Kasumi-1 (cell line): ENCODE measurements around the gene KRT80.

Experiments
- DNase-seq, 2 experiments: peaks; one replicate each; lab custom pipeline; 2025; lab: John Stamatoyannopoulos, UW

Gene KRT80

DNA sequence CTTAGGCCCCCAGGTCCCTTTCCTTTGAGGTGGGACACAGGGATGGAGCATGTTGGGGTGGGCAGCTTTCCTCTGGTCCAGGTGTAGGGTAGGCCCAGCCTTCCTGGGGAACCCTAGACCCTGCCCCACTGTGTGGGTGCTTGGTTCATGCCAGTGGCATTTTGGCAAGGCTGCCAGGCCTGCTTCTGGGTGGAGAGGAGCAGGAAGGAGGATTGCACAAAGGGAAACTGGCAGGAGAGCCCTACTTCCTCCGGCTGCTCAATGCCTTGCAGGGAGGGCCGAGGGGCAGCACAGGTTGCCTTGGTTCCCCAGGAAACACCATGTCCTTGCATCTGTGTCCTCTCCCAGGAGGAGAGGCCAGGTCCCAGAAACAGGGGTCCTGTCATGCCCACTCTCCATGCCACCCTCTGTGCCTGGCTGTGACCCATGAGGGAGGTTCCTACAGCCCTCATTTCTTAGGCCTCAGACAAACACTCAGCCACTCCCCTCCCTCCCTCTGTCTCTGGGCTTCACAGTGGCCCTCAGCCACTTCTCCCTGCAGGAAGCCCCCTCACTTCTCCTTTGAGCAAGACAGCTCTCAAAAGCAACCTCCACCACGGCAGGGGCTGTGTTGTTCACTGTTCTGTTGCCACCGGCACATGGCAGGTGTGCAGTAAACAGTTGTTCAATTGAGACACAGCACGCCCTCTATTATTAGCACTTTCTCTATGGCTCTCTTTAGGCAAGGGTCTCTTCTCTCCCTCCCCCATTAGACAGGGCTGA is 6.8 kb upstream of the KRT80 start:
- DNase-seq, result peak; percentile 92

DNA sequence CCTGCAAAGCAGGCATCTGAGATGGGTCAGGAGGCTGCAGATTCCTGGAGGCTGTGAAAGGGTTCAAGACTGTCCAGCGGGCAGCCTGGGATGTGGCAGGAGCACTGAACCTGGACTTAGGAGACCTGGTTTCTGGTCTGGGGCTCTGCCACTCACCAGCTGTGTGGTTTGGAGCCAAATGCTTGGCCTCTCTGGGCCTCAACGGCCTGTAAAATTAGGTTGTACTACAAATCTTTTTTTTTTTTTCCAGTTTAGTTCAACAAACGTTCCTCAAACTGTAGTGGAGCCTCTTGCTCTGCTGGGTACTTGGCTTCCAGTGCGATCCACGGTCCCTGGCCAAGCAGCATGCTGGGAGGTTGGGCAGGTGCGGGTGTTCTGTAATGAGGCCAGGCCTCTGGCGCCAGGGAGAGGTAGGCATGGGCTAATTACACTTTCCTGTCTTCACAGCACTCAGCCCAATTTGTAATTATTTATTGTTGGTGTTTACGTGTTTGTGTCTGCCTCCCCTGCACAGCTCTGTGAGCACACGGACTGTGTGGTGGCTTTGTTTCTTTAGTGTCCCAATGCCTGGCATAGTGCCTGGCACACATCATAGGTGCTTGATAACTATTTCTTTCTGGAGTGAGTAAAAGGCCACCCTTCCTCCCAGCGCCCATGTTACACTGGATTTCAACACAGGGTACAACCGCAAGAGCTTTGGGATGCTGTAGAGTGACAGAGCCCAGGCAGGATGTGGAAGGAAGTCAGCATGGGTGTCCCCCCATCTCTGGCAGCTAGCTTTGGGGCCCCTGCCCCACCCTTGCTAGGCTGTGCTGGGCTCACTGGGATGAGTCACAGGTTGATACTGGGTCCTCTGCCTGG is 5.8 kb upstream of the KRT80 start:
- peak; percentile 93 to 96 for DNase-seq

DNA sequence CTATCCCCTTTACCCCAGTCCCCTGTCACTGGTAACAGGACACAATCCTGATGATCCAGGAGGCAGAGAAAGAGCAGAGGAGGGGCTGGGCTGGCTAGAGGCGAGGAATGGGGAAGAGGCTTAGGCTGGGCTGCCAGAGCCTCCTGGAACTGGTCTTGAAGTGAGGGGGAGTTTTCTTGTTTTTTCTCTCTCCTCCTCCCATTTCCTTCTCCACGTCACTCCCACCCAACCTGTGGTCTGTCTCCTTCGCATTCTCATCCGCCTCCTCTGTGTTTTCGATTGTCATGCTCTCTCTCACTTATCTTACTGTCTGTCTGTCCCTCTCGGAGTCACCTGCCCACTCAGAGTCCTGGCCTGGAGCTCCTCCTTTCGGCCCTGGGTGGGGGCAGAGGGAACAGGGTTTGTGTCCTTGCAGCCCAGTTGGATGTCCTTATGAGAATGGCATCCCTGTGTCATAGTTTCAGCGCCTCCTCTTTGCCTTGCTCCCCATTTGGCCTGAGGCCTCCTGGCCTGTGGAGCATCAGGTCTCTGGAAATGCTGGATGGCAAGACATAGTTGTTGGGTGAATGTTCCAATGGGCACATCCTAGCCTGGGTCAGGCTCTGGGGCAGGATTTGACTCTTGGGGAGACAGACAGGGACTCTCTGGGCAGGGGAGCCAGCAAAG is 3.4 kb upstream of the KRT80 start:
- peak; percentile 91 to 95 for DNase-seq

DNA sequence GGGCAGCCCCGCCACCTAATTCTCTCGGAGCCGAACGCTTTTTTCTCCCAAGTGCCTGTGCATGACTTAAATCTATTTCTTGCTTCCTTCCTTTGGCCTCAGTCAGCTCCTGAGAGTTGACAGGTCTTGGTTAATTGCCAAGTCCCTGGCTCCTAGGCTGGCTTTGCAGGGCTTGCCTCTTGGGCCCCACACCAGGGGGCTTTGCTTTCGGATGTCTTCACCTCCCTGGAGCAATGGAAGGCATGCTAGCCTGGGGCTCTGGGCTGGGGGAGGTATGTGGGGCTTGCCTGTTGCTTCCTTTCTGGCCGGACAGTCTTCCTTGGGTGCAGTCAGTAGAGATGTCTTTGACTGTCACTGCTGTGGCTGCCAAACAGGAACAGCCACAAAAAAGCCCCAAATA is 2.2 kb upstream of the KRT80 start:
- DNase-seq, result peak; percentile 61 to 77

DNA sequence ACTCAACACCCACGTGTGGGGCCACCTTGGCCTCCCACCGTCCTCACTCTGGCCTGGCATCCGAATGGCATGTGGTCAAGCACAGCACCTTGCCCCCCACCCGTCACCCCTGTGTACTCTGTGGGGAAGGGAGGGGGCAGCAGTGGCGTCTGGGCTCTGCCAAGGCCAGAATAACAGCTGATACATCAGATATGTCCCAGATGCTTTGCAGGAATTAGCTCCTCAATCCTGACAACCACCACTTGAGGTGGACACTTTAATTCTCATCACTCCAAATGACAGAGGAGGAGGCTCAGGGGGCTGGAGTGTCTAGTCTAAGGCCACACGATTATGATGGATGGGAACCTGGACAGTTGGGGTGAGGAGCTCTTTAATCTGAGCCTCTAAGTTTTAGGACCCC is 1.7 kb upstream of the KRT80 start:
- no peak for DNase-seq

DNA sequence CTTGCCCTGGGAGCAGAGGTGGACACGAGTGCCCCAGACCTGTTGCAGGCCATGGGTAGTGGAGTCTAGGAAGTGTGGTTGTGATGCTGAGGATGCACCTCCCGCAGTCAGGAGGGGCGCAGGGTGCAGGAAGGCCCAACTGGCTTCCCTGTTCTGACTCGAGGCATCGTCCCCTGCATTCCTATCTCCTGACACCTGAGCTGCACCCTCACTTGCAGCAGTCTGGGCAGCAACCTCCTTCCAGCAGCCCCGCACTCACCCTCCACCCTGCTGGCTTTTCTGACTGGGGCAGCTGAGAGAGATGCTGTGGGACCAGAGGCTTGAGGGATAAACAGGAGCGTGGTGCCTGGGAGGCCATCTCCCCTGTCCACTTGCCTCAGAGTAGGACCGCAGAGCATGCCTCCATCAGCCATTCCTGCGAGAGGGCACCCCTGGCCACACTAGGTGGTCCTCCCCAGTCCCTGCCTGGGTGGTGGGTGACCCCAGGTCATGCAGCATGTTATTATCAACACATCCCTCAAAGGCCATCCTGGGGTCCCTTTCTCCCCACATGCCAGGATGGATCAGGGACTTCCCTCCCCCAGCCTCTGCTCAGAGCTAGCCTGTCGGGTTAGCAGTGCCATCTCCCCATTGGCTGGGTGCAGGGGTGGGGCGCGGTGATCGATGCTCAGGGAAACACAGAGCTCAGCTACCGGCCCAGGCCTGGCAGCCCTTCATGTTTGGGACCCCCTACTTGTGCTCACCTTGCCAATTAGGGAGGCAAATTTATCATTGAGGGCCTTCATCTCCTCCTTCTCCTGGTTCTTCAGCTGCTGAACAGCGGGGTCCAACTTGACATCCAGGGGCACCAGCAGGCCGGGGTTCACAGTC is 719 bp downstream of the KRT80 start:
- no peak for DNase-seq

DNA sequence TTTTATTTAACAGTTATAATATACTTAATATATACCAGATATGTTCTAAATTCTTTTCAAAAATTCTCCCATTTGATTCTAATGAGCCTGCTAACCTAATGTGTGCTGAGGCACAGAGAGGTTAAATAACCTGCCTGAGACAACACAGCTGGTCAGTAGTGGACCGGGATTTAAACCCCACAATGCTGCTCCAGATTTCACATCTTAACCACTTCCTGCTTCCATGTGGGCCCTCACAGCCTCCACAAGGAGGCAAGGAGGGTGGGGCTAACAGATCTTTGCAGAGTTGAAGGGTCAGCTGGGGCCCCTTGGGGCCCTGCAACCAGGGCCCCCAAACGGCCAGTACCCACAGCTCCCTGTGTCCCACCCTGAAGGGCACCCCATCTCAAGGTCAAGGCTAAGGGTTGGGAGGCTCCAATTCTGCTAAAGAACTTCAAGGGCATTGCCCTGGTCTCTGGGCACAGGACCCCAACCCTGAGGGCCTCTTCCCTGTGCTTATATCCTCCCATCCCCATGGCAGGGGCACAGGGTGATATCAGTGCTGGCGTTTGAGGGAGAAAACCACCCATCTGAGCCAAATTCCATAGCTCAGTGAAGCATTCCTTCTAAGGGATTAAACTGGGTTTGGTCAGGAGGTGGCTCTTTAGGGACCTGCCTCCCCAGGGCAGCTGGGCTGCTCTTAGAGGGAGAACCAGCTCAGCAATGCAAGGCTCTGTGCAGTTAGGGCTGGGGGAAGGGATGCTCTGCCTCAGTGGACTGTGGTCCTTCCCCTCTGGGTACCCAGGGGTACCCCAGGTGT is 2.2 kb downstream of the KRT80 start:
- peak in 1 of 2 experiments; percentile 10 for DNase-seq

DNA sequence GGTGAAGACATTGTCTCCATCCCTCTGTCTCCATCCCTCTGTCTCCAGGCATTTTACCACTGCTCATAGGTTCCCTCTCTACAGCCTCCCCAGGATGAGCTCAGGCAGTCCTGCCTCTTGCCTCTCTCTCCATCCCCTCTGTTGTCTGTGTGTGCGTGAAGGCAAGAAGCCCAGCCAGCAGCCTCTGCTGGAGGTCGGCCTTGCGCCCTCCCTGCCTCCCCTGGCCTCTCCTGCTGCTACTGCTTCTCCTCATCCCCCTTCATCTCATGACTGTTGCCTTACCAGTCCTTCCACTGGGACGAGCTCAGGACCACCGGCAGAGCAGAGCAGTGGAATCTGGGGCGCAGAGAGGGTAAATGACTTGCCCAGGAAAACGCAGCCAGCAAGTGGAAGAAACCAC is 3.2 kb downstream of the KRT80 start:
- DNase-seq, result no peak

DNA sequence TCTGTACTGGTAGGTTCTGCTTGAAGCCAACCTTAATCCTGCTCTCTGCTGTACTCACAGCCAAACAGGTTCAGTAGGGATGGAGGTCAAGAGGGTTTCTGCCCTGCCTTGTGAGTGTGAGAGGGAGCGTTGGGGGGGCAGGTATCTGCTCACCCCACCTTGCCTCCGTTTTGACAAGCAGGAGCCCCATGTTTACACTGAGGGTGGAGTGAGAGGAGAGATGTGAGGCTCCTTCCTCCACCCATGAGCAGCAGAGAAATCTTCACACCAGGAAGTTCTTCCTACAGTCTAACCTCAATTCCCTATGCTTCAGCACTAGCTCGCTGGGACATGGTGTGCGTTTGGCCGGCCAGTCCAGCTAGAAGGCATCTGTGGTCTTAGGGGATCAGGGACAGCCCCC is 4.2 kb downstream of the KRT80 start:
- DNase-seq, result no peak

DNA sequence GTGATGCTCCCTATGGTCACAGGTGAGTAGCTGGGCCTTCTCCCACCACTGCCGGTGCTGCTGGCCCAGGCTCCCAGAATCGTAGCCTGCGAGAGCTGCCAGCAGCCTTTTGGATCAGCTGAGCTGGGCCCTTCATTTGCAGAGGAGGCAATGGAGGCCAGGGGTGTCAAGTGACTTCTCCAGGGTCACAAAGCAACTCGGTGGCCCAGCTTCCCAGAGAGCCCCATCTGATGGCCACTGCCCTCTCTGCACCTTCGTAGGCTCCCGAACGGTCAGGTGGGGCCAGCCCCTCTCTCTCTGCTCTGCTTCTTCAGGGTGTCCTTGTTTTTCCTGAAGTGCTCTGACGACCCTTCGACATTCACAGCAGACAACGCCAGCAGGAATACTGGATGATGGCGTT is 4.6 kb downstream of the KRT80 start:
- DNase-seq, result no peak

DNA sequence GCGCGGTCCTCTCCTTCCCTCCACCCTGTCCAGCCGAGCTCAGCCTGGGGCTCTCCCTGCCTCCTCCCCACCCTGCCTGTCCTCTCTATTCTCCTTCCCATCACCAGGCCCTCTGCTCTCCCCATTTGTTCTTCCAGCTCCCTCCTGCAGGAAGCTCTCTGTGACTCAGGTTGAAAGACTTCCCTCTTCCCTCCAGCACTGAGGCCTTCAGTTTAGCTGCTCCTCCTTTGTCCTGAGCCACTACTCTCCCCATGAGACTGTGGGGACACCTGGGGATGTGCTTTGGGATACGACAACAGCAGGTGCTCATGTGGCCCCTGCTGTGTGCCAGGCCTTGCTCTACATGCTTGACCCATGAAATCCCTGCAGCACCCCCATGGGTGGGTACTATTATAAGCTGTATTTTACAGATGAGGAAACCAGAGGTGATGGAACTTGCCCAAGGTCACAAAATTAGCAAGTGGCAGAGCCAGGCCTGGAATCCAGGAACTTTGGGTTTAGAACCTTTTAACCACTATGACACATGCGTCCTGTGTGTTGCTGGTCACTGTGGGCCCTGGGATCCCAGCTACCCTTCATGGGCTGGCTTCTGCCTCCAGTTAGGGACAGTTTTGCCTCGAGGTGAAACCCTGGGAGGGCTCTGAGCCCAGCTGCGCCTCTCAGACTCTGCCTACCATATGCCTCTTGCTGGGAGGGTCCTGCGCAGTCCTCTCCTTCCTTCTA is 5.5 kb downstream of the KRT80 start:
- DNase-seq, result peak; percentile 47 to 60

DNA sequence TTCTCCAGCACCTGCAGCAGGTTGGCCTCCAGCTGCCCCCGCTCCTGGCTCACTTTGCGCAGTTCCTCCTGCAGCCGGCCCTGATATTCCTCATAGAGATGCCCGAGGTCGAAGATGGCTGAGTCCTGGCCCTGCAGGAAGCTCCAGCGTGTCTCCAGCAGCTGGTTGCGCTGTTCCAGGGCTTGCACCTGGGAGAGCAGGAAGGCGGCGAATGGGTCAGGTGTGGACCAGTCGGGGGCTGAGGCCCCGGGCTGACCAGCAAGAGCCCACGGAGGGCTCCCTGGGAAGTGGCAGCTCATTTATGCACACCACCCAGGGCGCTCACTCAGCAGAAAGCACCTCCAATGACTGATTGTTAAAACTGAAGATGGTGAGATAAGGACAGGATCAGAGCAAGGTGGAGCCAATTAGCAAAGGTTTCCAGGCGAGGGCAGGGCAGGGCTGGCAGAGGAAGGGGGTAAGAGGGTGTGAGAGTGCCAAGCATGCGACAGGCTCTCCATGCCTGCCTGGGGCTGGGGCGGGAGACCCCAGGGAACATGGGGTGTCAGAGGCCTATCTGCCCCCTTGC is 6.3 kb downstream of the KRT80 start:
- DNase-seq, result no peak

DNA sequence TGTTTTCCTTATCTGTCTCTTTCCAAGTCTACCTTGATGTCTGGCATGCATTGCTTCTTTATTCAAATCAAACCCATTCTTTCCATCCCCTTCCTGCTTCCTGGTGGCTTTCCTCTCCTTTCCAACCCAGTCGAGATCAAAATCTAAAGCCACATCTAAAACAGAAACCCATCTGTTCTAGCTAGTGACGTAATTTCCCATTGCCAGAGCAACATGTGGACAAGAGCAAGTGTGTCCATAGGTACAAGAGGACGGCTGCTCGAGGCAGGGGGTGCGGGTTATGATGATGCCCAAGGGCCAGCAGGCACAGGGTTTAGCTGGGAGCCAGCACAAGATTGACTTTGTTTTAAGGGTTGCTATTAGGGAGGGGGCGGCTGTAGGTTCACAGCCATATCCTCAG is 7.0 kb downstream of the KRT80 start:
- DNase-seq, result no peak

DNA sequence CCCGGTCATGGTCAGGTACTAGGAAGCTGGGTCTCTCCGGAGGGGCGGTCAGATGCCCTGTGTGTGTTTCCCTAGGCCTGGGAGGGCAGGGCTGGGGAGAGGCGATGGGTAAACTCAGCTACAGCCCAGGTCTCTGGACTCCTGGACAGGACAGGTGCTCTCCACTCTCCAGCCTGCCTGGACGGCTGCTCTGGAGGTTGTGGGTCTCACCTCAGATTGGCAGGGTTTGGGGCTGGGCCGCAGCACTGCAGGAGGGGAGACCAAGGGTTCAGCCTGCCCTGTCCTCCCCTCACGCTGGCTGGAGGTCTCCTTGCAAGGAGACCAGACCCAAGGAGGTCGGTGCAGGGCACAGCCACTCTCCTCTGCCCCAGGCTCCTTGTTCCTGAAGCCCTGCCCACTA is 7.8 kb downstream of the KRT80 start:
- no peak for DNase-seq

DNA sequence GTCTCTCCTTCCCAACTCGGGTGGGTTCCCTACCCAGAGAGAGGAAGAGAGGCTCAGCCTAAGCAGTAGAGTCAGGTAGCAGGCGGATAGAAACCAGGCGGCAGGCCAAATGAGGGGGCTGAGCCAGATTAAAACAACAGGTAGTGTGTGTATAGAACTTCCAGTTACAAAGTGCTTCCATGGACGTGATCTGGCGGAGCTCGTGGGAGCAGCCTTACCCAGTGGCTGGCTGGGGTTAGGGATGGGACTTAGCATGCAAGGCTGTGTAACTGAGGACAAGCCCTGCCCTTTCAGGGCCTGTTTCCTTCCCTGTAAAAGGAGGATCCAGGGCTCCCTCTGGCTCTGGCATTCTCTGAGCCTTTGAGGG is 8.3 kb downstream of the KRT80 start:
- no peak for DNase-seq

DNA sequence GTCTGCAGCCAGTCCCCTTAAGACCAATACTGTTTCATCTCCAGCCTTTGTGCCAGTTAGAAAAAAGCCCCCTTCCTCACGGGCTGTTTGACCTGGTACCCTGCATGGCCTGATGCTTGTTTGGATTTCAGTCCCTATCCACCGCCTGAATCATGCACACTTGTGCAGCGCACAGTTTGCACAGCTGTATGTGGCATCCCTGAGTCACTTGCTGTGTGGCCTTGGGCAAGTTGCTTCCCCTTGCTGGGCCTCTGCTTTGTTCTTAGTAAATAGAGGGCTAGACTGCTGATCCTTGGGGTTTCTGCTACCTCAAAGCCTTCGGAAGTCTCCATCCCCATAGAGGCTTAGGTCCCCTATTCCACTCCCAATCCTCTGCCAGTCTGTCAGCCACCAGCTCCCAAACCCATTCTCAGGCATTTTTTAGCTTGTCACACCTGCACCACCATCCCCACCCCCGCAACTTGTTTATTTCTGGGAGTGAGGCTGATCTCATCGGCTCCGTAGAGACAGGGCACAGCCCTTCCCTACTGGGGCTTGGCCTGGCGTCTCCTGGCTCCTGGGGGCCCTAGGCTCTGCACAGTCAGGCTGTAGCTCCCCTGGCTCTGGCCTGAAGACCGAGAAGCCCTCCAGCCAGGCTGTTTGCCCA is 8.8 kb downstream of the KRT80 start:
- no peak for DNase-seq

DNA sequence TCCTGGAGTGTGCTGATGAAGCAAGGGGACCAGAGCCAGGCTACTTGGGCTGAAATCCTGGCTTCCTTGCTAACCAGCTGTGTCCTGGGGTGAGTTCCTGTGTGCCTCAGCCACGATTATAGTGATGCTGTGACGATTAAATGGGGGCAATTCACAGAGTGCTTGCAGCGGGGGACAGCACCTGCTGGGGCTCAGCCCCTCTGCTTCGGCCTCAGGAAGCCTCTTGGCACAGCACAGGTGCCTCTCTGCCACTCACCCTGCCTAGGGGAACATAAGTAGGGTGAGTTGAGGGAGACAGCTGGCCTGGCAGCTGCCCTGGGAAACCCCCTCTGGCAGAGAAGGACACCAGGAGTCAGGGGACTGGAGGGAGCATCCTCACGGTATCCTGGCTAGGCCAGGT is 9.4 kb downstream of the KRT80 start:
- DNase-seq, result no peak

DNA sequence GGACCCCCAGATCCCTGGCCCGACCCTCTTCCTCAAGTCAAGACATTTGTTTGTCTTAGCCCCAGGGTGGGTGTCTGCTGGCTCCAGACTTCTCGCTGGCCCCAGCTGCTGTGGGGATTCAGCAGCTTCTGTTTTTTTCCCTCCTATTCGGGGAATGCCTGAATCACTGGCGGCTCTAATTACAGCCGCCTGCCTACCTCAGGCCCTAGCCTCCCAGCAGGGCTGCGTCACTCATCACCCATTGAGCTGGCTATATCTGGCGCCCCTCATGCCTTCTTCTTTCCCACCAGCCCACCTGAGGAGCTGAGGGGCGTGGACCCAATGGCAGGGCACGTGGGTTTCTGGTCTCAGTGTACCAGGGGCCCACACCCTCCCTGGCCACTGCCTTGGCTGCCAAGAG is 10.1 kb downstream of the KRT80 start:
- no peak for DNase-seq

DNA sequence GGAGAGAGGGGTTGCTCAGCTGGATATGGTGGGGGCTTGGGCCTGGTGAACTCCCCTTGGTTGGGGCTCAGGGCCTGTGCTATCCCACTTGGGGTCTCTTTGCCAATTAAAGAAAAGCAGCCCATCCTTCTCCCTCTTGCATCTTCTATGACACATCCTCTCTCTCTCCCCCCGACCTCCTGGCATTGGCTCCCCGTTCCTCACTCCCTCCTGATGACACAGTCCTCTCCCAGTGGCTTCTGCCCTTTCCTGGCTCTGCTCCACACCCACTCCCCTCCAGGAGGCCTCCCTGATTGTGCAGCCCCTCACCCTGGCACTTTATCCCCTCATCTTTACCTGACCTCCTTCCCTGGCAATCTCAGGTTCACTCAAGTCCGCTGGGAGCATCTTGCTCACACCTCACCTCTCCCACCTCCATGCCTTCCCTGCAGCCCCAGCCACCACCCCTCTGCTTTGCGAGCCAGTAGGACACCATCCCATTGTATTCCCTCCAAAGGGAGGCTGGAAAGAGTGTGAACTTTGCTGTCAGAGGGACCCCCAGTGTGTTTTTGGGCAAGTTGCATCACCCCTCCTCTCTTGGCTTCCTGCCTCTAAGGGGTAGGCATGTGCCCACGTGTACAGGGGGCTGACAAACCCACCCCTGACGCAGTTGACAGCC is 10.7 kb downstream of the KRT80 start:
- DNase-seq, result no peak
